Smooth muscle cell of the brain vasculature (primary cell): ENCODE measurements around the gene TMEM184B.

Source experiments
- DNase-seq: peaks from one replicate; pipeline ENCODE4 v3.0.0-alpha.2; 2012; ENCODE audit warnings: low read depth, low spot score

The TMEM184B gene

DNA sequence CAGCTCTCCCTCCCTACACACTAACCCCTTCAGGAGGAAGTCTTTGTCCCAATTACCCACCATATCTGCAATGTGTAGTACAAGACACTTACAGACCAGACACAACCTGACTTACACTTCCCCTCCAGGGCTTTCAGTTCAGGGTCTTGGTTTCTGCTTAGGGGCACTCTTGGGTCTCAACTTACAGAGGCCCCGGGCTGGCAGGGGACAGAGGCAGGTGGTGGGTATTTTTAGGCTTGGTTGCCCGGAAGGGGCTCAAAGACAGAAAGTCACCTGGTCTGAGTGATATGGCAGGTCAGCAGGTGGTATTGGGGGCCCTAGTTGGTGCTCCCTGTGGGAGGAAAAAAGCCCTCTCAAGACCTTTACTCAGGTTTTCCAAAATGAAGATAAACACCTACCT, 3.4 kb upstream of the TMEM184B start:
- DNase-seq, result no peak

DNA sequence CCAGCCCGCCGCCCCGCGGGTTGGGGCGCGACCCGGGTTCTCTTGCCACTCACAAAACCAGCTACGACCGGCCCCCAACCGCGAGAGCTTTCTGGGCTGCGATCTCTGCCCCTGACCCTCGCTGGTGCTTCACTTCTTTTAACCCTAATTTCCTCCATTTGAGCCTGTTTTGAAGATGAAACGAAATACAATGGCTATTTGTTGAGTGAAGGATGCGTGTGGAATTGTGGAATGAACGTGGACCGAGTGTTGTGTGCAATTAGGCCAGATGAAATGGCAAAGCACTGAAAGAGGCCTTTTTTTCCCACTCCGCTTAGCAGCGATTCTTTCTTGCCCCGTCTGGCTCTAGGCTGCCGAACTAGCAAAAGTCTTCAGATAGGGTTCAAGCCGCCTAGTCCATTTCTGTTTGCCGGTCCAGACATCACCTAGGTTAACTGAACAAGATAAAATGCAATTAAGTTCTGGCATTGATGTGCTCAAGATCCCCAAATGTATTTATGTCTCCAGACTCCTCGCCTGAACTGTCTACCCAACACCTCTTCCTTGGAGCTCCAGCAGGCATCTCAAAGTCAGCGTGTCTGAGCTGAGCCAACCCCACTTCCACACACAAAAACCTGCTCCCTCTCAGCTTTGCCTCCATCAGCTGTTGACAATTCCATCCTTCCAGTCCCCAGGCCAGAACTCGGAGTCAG, 471 bp upstream of the TMEM184B start:
- no peak for DNase-seq

DNA sequence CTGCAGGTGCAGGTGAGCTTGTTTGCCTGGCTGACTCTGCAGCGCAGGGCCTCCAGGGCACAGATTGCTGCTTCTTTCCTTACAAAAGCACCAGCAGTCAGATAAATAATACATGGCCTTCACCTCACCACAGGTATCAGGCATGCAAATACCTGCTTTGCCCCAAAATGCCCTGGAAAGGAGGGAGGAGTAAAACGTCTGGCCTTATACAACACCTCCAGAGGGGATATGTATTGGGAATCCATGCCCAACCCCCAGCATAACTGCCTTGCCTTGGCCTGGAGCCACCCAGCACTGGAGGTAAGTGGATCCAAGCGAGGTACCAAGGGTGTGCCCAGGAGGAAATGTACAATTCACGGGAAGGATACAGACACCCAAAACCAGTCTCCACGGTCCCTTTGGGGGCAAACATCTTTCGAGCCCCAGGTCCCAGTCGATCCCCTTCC, 860 bp downstream of the TMEM184B start:
- DNase-seq, result no peak

DNA sequence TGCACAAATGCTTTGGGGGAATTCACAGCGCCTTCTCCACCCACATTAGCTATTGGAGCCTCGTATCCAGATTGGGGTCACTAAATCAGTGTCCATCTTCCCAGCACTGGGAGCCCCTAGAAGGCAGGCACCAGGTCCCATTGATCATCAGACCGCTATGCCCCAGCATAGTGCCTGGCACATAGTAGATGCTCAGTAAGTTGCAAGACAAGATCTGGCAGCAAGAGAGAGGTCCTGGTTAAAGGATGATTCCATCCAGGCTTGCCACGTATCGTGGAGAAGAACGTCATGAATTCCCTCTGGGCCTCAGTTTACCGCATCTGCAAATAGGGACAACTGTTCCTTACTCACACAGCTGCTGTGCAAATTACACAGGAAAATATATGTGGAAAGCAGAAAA, 1.7 kb downstream of the TMEM184B start:
- DNase-seq, result no peak

DNA sequence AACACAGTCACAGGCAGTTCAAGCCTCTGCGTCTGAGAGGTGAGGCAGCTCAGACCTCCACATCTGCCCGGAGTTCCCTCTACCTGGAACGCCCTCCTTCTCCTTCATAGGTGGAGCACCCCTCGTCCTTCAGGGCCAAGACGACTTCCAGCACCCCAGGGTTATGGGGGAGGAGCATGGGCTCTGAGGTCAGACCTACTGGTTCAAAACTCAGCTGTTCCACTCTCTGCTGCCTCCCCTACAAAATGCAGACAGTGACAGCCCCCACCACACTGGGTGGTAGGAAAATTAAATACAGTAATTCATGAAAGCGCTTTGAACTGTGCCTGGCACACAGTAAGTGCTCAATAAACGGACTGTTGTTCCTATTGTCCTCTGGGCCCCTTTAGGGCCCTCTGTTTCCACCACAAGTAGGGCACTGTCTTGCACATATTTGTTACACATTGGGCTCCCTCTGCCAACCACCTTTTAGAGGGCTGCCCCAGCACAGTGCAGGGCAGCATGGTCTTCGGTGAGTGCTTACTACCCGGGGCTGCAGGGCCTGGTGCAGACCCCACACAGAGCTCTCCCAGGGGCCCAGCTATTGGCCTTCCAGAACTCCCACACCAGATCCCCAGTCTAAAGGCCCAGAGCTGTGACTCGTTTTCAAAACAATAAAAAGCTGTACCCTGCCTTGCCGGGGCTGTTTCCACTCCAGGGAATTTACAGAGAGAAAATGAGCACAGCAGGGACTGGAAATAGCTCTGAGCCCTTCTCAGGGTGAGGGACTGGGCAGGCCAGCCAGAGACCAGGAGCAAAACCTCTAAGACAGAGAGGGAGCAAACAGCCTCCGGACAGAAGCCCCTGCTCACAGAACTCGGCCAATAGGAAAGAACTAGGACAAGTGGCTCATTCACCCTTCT, 2.5 kb downstream of the TMEM184B start:
- DNase-seq, result no peak

DNA sequence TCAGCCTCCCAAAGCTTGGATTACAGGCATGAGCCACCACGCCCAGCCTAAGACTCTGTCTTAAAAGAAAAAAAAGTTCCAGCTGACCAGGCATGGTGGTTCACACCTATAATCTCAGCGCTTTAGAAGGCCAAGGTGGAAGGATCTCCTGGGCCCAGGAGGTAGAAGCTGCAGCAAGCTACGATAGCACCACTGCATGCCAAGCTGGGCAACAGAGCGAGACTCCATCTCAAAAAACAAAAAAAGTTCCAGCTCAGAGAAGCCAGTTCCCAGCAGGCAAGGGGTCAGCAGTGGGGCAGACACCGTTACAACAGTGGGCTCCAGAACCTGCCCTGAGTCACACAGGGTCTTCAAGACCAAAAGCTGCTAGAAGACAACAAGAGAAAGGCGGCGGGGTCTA, 3.3 kb downstream of the TMEM184B start:
- no peak for DNase-seq

GRCh38 chr22:38267086-38267485, 5.7 kb downstream of the TMEM184B start:
- no peak for DNase-seq

GRCh38 chr22:38266120-38266519, 6.7 kb downstream of the TMEM184B start:
- DNase-seq, result no peak

DNA sequence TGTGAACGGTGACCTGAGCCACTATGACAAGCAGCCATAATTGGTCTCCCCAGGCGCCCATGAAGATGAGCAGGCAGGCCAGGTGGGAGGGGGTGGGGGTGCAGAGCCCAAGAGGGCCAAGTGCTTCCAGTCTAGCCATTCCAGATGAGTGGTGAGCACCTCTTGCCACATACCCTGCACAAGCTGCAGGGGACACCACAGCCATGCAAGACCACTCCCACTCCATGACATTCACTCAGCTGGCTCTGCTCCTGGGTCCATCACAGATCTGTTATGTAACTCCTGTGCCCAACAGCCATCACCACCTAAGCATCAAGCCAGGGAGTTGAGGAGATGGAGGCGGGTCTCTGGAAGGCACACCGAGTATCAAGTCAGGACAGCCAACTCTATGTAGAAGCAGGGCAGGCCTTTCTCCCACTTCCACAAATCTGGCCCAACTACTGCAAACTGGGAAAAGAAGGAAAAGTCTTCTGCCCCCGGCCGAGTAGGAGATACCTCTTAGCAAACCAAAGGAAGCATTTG, 8.4 kb downstream of the TMEM184B start:
- no peak for DNase-seq

DNA sequence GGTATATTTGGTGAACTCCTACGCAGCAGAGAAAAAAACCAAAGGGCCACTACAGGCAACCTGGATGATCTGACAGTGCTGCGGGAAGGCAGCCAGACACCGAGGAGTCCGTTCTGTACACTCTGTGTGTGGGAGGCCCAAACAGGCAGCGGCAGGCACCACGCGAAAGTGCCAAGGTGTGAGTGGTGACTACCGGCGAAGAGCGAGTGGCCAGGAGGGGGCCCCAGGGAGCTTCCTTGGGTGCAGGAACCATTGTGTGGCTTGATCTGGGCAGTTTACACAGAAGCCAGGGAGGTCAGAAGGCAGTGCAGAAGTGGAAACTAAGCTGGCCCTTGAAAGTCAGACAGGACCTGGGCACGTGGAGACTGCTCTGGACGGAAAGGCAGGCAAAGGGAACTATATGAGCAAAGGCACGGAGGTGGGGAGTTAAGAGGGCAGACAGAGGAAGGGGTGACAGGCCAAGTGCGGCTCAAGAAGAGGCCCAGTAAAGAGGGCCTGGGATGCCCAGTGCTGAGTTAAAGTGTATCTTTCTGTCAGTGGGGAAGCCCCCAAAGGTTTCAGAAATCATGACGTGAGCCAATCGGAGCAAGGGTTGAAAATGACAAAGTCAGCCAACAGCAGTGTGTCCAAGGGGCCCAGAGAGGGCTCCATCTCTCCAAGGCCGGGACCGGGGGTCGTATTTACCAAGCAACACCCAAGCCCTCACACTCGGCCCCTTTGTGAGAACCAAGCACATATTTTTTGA, 10.6 kb downstream of the TMEM184B start:
- DNase-seq, result no peak

DNA sequence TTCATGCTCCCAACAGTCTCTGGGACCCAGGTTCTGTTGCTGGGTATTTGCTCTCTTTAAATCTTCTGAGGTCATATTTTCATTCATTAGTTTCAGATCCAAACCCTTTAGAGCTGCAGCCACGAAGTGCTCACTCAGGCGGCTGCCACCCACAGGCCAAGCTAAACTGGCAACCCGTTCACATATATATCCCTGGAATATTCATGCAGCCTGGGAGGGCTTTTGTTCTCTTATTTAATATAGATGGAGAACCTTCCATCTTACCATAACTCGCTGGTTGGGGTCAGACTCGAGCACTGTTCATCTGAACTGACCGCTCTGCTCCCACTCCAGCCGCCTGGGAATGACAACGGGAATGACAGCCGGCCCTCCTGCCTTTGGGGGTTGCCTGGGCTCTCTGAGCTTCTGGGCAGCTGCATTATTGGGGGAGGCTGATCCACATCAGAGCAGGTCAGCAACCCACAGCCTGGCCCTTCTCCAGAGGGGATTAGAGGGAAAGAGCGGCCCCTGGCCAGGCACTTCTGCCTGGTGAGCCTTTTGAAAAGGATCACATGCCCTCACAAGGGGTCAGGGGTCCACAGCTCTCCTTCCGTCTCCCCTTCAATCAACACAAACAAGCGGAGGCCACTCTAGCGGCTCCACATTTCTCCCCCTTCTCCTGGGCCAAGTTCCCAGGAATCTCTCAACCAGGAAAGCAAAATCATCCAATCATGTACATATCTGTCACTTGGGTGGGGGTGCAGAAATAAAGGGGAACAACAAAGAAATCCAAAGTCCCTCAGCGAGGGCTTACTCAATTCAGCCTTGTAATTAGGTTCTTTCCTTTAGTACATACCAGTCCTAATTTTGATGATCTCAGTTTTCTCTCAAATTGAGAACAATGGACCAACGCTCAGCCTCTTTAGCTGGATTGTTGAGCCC, 11.8 kb downstream of the TMEM184B start:
- DNase-seq, result no peak

DNA sequence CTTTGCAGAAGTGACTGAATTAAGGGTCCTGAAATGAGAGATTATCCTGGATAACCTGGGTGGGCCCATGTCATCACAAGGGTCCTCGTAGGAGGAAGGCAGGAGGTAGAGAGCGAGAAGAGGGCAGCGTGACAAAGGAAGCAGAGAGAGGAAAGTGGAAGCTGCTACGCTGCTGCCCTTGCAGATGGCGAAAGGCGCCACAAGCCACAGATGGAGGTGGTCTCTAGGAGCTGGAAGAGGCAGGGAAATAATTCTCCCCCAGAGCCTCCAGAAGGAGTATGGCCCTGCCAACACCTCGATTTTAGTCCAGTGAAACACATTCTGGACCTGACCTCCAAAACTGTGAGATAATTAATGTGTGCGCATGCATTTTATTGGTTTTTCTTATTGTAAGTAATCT, 13.4 kb downstream of the TMEM184B start:
- DNase-seq, result no peak

DNA sequence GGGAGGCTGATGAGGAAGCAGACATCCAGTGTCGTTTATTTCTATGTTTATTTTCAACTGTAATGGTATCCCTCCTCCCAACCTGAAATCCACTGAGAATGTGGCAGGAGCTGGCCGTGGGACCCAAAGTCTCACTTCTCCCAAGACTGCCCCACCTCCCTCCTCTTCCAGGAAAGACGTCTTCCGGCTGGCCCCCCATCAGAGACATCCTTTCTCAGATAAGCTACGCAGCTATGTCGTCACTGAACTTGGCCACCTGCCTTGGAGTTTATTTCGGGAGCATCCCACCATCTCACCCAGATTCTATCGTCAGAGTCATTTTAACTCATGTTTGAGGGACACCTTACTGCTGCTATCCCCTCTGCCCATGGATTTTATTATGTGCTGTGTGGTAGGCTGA, 13.9 kb downstream of the TMEM184B start:
- DNase-seq, result no peak

DNA sequence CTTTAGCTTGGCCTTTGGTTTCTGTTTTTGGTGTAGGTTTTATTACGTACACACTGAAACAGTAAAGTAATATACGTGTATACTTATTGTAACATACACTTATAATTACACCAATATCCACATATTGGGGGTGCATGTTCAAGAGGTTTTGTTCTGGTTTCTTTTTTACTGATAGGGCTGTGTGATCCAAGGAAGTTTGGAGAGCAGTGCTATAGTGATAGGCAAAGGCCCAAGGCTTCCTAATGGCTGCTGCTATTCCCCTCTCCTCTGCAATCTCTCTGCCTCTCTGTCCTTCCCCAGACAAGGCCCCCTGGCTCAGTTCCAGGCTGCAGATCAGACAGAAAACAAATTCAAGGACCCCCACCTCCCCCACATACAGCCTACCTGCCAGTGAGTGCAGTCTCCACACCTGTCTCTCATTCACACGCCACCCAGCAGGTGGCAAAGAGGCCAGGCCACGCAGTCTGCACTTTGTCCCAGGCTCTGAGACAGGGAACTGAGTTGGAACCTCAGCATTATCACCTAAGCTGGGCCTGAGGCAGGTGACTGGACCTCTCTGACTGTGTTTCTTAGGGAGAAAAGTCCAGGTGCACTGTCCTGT, 15.1 kb downstream of the TMEM184B start:
- no peak for DNase-seq

DNA sequence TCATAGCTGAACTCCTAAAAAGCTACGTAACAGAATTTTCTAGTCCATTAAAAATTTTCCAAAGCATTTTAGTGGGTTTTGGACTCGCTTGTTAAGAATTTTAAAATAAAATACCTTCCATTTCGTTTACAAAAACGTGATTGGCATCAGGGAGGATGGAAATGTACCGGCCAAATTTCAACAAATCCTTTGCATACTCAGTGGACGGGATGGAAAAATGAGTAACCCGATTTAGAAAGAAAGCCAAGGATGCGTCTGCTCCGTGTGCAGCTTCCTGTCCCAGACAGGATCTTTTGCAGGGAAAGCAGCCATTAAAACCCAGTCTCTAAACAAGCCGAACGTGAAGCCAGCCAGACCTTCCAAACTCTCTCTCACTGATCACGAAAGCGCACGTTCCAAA, 15.6 kb downstream of the TMEM184B start:
- DNase-seq, result no peak

- no peak for DNase-seq
Observed at GRCh38 chr22:38255697-38256096, 17.1 kb downstream of the TMEM184B start.

DNA sequence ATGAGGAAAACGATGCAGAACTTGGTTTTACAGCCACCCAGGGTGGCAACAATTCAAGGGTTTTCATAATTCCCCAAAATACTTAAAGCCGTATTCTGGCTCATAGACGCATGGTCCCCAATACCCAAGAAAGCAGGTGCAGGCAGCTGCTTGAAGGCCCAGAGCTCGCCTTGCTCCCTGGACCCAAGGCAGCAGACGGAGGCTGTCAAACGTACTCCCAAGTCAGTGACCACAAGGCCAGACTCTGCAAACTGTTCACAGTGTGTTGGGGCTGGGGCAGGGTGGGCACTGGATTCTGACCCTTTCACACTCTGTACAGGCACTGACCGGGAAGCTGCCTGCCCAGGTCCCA, 21.5 kb downstream of the TMEM184B start:
- no peak for DNase-seq

DNA sequence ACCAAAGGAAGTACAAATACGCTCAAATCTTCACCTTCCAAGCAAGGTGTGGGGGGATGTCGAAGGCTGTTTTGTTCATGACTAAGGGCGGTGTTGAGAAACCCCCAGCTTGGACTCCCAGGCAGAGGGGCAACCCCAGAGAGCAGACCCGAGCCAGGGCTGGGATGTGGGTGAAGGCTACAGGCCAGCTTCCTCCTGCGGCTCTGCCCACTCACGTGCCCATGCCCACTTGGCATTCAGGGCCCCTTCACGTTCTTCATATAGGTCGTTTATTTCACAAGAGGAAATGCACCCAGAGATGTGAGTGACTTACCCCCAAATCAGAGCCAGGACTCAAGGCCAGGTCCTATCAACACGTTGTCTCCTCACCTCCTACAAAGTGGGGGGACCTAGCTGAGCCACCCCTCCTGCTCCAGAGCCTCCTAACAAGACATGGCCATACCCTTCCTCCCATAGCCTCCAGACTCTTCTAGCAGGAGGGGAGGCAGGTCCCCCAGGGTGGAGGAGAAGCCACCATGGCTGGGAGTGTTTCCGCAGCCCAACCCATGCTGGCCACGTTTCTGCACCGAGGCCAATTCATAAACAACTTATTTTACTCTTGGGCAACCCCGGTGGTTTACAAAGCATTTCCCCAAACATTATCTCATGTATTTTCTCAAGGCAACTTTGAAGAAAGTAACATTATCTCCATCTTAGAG, 22.0 kb downstream of the TMEM184B start:
- DNase-seq, result no peak

DNA sequence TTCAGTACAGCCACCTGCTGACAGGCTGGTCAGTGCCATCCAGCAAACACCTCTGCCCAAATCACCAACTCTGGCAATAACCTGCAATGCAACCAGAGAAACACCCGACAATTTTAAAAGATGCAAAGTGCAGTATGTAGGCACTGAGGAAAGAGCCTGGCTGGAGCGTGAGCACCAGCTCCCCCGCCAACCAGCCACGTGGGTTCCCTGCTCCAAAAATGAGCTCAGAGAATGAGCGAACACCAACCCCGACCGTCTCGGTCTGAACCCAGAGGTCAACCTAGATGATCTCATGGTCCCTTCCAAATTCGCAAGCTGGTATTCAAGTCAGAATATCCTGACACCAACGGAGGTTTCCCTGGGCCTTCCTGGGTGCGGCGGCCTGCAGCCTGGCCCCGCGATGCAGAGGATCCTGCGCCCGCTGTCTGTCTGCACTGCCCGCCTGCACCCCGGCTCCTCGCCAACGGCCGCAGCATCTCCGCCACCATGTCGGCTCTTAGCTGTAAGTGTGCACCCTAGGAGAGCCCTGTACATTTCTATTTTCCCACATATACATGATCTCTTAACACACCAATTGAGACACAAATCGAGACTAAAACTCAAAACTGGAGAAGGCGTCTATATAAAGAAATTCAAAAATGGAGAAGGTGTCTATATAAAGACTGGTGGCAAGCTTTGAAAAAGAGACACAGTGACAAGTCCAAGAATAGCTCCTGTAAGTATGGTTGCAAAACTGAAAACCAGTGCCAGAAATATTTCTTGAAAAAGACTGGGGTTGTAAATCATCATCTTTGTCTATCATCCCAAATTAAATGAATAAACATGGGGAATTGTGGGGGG, 22.8 kb downstream of the TMEM184B start:
- DNase-seq, result no peak
